Spleen (tissue), 11 donors: ENCODE measurements around the gene ASB1. TPM values are rescaled to one million over a fixed set of nuclear protein-coding genes. Genes with fewer than 3 reads are reported as not detected.

Experiments
- DNase-seq: peaks from one replicate; pipeline ENCODE4 v3.0.0-alpha.2; 2020
- H3K27ac ChIP-seq, 8 donors: fragments of 200-600 bp; sonication (generic) in 7 of 8; 1 replicate in 4 of 8; 2 replicates in 4 of 8; pipeline versions ENCODE4 v1.5.0 to v1.8.0; 2016 to 2021; ENCODE audit warnings: inconsistent platforms in 4 of 8, mild to moderate bottlenecking in 4 of 8, moderate library complexity in 1 of 8
- H3K27me3 ChIP-seq, 7 donors: fragments of 200-600 bp; sonication (generic) in 6 of 7; replicated peaks in 1 of 7; 1 replicate in 4 of 7; 2 replicates in 3 of 7; pipeline versions ENCODE4 v1.5.0 to v1.8.0; 2016 to 2021; ENCODE audit warnings: inconsistent platforms in 3 of 7, mild to moderate bottlenecking in 1 of 7
- H3K36me3 ChIP-seq, 6 donors: fragments of 200-600 bp; sonication (generic) in 5 of 6; 1 replicate in 4 of 6; 2 replicates in 2 of 6; pipeline versions ENCODE4 v1.5.0 to v1.8.0; 2016 to 2021; ENCODE audit warnings: inconsistent platforms in 2 of 6
- H3K4me1 ChIP-seq, 6 donors: fragments of 200-600 bp; sonication (generic) in 5 of 6; 1 replicate in 3 of 6; 2 replicates in 3 of 6; pipeline versions ENCODE4 v1.5.0 to v1.8.0; 2016 to 2021; ENCODE audit warnings: inconsistent platforms in 3 of 6
- H3K4me3 ChIP-seq, 8 donors: fragments of 200-600 bp; sonication (generic) in 7 of 8; 1 replicate in 4 of 8; 2 replicates in 4 of 8; pipeline versions ENCODE4 v1.5.0 to v1.8.0; 2016 to 2021; ENCODE audit warnings: inconsistent platforms in 4 of 8, mild to moderate bottlenecking in 4 of 8, moderate library complexity in 2 of 8
- H3K9me3 ChIP-seq, 8 donors: fragments of 200-600 bp; sonication (generic) in 7 of 8; 1 replicate in 4 of 8; 2 replicates in 4 of 8; pipeline versions ENCODE4 v1.5.0 to v1.8.0; 2016 to 2021; ENCODE audit warnings: inconsistent platforms in 4 of 8
- POLR2A ChIP-seq, 3 donors: fragments of 450-650 bp; IDR thresholded peaks; one replicate each; pipeline ENCODE4 v1.5.1; 2017; ENCODE audit warnings: antibody characterized with exemption in 3 of 3, mild to moderate bottlenecking in 1 of 3
- POLR2AphosphoS5 ChIP-seq, 3 donors: sonication (generic); formaldehyde crosslinking; IDR thresholded peaks; one replicate each; pipeline ENCODE4 v1.5.1; 2017; ENCODE audit warnings: antibody characterized with exemption in 3 of 3
- WGBS, 5 donors: extraction: QIAGEN DNeasy Blood & Tissue Kit in 3 of 5; methylation state at CpG; one replicate each; pipeline versions ENCODE4 v1.1.5 to v1.1.7; 2013 to 2018; 5-methylcytosine and 5-hydroxymethylcytosine counted together
- intact Hi-C: fragments of 100-400 bp; cut with DNase I; formaldehyde crosslinking; loops from one replicate; pipeline ENCODE4 v1.15.0; 2023; ENCODE audit warnings: low total_unique reads
- polyA plus RNA-seq, 3 donors: library from polyadenylated mRNA; stranded (reverse); fragments of 200-250 nt; gene quantifications; one replicate each; pipeline ENCODE4 v1.2.1, GENCODE V29; 2013
- total RNA-seq, 7 donors: library from RNA; depleted of rRNA in 3 of 7; stranded (reverse); fragments of >200 nt in 3 of 7; fragmentation: NEBNext Ultra II Directional in 4 of 7; extraction: Animal tissue kit (Norgen Biotek cat#: 25700) in 4 of 7; gene quantifications; one replicate each; pipeline versions ENCODE4 v1.1.0 to v1.2.1, GENCODE V29; 2016 to 2021
- TF ChIP-seq, protein P1 (sequence below), 11 experiments: fragments of 200-600 bp in 7 of 11; fragments of 450-650 bp in 4 of 11; sonication (generic) in 4 of 11; IDR thresholded peaks in 8 of 11; conservative IDR thresholded peaks in 3 of 11; 1 replicate in 7 of 11; 2 replicates in 4 of 11; pipeline versions ENCODE4 v1.4.0 to v1.8.0; 2016 to 2021; ENCODE audit warnings: antibody characterized with exemption in 11 of 11, inconsistent platforms in 4 of 11, mild to moderate bottlenecking in 1 of 11
- donor health status: healthy with polysubstance abuse.
- donor health status: DM: no; HTN: no; CAD: no; lungs with moderate emphysema.
- donor health status: DM: no; HTN: no; CAD: no.
- donor health status: Bipolar disorder and iron deficiency.
- donor health status: healthy.
- donor health status: DM: no; HTN: no; CAD: no.
- donor health status: DM: yes; HTN: yes; CAD: no.

Gene ASB1
- total and polyA plus RNA-seq, 10 donors: 17.5 to 33.1 (median 26.5) TPM

- no peak for TF ChIP-seq POLR2A (IDR thresholded peaks at IDR 0.05)
- TF ChIP-seq POLR2AphosphoS5 (IDR thresholded peaks at IDR 0.05): no peak
- TF ChIP-seq, protein P1, sequence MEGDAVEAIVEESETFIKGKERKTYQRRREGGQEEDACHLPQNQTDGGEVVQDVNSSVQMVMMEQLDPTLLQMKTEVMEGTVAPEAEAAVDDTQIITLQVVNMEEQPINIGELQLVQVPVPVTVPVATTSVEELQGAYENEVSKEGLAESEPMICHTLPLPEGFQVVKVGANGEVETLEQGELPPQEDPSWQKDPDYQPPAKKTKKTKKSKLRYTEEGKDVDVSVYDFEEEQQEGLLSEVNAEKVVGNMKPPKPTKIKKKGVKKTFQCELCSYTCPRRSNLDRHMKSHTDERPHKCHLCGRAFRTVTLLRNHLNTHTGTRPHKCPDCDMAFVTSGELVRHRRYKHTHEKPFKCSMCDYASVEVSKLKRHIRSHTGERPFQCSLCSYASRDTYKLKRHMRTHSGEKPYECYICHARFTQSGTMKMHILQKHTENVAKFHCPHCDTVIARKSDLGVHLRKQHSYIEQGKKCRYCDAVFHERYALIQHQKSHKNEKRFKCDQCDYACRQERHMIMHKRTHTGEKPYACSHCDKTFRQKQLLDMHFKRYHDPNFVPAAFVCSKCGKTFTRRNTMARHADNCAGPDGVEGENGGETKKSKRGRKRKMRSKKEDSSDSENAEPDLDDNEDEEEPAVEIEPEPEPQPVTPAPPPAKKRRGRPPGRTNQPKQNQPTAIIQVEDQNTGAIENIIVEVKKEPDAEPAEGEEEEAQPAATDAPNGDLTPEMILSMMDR (IDR thresholded peaks at IDR 0.05 in 8 of 11, conservative IDR thresholded peaks at IDR 0.05 in 3 of 11): no peak
- Histone ChIP-seq H3K4me3 (no peak overlapping the region), H3K9me3 (no peaks in the 10 kb centered on the region), H3K4me1 (peaks cover 0 to 44% (median 6%) of the 10 kb centered on the region in 6 donors), H3K27ac (no peak overlapping the region), H3K36me3 (peaks cover 0 to 5% (median 0%) of the 10 kb centered on the region in 6 donors), H3K27me3 (no peaks in the 10 kb centered on the region)
- intact Hi-C loops: no loop called here
- 77 to 88% (median 84%) methylated on average over 8 of the region's 8 CpGs for WGBS, 5 donors
- DNase-seq: no peak
These were observed 37.9 kb upstream of the ASB1 start for GRCh38 chr2:238388794-238389193.

GRCh38 chr2:238389988-238390589 lies 36.6 kb upstream of the ASB1 start:
- Histone ChIP-seq H3K4me1 (peaks cover 0 to 38% (median 6%) of the 10 kb centered on the region in 6 donors), H3K36me3 (peaks cover 0 to 5% (median 0%) of the 10 kb centered on the region in 6 donors), H3K27me3 (no peaks in the 10 kb centered on the region), H3K9me3 (no peaks in the 10 kb centered on the region), H3K27ac (no peak overlapping the region), H3K4me3 (no peak overlapping the region)
- intact Hi-C loops: no loop called here
- 48 to 67% (median 52%) methylated on average over 10 of the region's 10 CpGs for WGBS, 5 donors
- no peak for DNase-seq
- TF ChIP-seq POLR2A (IDR thresholded peaks at IDR 0.05) (no peak), POLR2AphosphoS5 (IDR thresholded peaks at IDR 0.05) (no peak)
- TF ChIP-seq, protein P1 (IDR thresholded peaks at IDR 0.05 in 8 of 11, conservative IDR thresholded peaks at IDR 0.05 in 3 of 11): no peak

DNA sequence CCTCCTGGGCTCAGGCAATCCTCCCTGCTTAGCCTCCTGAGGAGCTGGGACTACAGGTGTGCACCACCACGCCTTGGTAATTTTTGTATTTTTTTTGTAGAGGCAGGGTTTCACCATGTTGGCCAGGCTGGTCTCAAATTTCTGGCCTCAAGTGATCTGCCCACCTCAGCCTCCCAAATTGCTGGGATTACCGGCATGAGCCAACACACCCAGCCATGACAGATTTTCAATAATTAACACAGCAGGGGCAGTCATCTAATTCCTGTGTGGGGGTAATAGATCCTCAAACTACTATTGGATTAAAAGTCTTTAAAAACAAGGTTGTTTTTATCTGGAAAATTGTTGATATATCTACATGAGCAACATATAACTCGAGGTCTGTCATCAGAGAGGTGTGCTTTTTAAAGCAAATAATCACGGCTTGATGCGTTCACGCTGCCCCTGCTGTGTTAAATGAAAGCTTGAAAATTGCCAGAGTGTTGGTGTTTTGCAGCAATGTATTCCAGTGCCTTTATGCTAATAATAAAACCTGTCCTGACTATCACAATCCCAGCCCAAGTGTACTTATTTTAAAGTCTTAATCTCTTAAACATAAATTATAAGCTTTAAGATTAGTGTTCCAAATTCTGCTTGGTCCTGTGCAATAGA lies 35.6 kb upstream of the ASB1 start:
- 94 to 97% (median 94%) methylated on average over 6 of the region's 6 CpGs for WGBS, 5 donors
- H3K9me3 ChIP-seq: no peaks in the 10 kb centered on the region
- no peak overlapping the region for H3K27ac ChIP-seq
- intact Hi-C loops: no loop called here
- peaks cover 0 to 28% (median 6%) of the 10 kb centered on the region in 6 donors for H3K4me1 ChIP-seq
- no peak for DNase-seq
- no peak overlapping the region for H3K4me3 ChIP-seq
- TF ChIP-seq, protein P1 (IDR thresholded peaks at IDR 0.05 in 8 of 11, conservative IDR thresholded peaks at IDR 0.05 in 3 of 11): no peak
- TF ChIP-seq POLR2A (IDR thresholded peaks at IDR 0.05) (no peak), POLR2AphosphoS5 (IDR thresholded peaks at IDR 0.05) (no peak)
- no peaks in the 10 kb centered on the region for H3K27me3 ChIP-seq
- peaks cover 0 to 5% (median 0%) of the 10 kb centered on the region in 6 donors for H3K36me3 ChIP-seq

- Histone ChIP-seq H3K27me3 (no peaks in the 10 kb centered on the region), H3K4me1 (no peaks in the 10 kb centered on the region), H3K9me3 (no peaks in the 10 kb centered on the region), H3K36me3 (peaks cover 0 to 31% (median 10%) of the 10 kb centered on the region in 6 donors), H3K27ac (no peak overlapping the region), H3K4me3 (no peak overlapping the region)
- WGBS, 5 donors: 94 to 98% (median 96%) methylated on average over 7 of the region's 7 CpGs
- TF ChIP-seq, protein P1 (IDR thresholded peaks at IDR 0.05 in 8 of 11, conservative IDR thresholded peaks at IDR 0.05 in 3 of 11): no peak
- no peak for TF ChIP-seq POLR2A (IDR thresholded peaks at IDR 0.05)
- TF ChIP-seq POLR2AphosphoS5 (IDR thresholded peaks at IDR 0.05): no peak
- intact Hi-C loops: no loop called here
- no peak for DNase-seq
These were observed 30.1 kb upstream of the ASB1 start for GRCh38 chr2:238396663-238397062.
